SK-N-MC (cell line): ENCODE results near the gene AGAP5.
"Not testable (repeated sequence)": the region's sequence is repeated elsewhere in the genome, so short reads cannot be mapped to it uniquely, and the experiment has no call there.

Experiments
- EZH2 ChIP-seq: fragments of 200-600 bp; sonication (generic); IDR thresholded peaks from one replicate; pipeline ENCODE4 v1.6.1; 2017; ENCODE audit warnings: antibody characterized with exemption
- FOXP2 ChIP-seq: optimal IDR thresholded peaks from 2 replicates; pipeline ENCODE3; 2011; ENCODE audit warnings: mild to moderate bottlenecking, moderate library complexity; ENCODE audit not compliant: insufficient read depth; ENCODE audit errors: extremely low read length, control extremely low read depth
- POLR2AphosphoS5 ChIP-seq: IDR thresholded peaks from 2 replicates; pipeline ENCODE4 v1.6.1; 2012; ENCODE audit warnings: mild to moderate bottlenecking, low read depth, low read length, borderline replicate concordance

DNA sequence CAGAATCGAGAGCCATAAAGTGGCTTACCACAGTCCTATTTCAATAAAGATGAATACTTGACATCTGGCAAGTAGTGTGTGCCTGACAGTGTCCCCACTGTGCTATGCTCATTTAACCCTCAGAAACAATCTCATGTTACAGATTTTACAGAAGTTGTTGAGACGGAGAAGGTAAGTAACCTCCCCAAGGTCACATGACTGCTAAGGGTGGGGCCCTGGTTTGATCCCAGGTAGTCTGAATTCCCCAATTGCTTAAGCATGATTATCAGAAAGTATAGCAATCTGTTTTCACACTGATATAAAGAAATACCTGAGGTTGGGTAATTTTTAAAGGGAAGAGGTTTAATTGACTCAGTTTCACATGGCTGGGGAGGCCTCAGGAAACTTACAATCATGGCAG, 910 bp upstream of the AGAP5 start:
- not testable (repeated sequence) for TF ChIP-seq FOXP2, POLR2AphosphoS5, EZH2
